22Rv1 (cell line): ENCODE measurements around the gene C3orf33.

Experiments used
- ZFX ChIP-seq: fragments of 450-650 bp; IDR thresholded peaks from 2 replicates; pipeline ENCODE4 v1.6.1; 2017; ENCODE audit warnings: antibody characterized with exemption, borderline replicate concordance
- TF ChIP-seq, protein P1 (sequence below): fragments of 450-650 bp; IDR thresholded peaks from 2 replicates; pipeline ENCODE4 v1.5.1; 2017; ENCODE audit warnings: mild to moderate bottlenecking

DNA sequence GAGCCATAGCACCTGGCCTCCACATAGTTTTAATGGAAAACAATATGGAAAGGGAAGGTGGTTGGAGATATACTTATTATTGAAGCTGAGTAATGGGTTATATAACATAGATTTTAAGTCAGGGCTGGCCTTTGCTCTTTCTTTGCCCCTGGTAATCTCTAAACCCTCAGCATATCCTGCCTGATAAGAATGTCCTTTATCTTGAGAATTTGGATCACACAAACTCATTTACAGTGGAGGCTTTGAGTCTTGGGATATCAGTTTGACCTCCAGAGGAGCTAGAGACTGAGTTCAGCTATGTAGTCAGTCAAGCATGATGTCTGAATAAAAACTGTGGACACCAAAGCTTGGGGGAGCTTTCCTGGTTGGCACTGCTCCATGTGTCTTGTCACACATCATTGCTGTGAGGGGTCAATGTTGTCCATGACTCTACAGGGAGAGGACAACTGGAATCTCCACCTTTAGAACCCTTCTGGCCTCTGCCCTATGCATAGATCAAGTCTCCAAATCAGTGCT is 9.0 kb upstream of the C3orf33 start:
- TF ChIP-seq, protein P1, sequence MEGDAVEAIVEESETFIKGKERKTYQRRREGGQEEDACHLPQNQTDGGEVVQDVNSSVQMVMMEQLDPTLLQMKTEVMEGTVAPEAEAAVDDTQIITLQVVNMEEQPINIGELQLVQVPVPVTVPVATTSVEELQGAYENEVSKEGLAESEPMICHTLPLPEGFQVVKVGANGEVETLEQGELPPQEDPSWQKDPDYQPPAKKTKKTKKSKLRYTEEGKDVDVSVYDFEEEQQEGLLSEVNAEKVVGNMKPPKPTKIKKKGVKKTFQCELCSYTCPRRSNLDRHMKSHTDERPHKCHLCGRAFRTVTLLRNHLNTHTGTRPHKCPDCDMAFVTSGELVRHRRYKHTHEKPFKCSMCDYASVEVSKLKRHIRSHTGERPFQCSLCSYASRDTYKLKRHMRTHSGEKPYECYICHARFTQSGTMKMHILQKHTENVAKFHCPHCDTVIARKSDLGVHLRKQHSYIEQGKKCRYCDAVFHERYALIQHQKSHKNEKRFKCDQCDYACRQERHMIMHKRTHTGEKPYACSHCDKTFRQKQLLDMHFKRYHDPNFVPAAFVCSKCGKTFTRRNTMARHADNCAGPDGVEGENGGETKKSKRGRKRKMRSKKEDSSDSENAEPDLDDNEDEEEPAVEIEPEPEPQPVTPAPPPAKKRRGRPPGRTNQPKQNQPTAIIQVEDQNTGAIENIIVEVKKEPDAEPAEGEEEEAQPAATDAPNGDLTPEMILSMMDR: no peak
- TF ChIP-seq ZFX: no peak
